ENCODE results near the gene ADGRG7.

The ADGRG7 gene

GRCh38 chr3:100563652-100564211 lies 45.7 kb upstream of the ADGRG7 start:
- in situ Hi-C loops (cut with MboI; ENCODE audit: low pct_unique_long_range_greater_than_20kb, low sequenced_read_pairs, unreplicated experiment) = no loop called here
- DNase-seq (ENCODE audit: low spot score) = no peak
- TF ChIP-seq CTCF (IDR thresholded peaks at IDR 0.05; ENCODE audit: extremely low read depth, insufficient read depth, missing control alignments) = no peak

DNA sequence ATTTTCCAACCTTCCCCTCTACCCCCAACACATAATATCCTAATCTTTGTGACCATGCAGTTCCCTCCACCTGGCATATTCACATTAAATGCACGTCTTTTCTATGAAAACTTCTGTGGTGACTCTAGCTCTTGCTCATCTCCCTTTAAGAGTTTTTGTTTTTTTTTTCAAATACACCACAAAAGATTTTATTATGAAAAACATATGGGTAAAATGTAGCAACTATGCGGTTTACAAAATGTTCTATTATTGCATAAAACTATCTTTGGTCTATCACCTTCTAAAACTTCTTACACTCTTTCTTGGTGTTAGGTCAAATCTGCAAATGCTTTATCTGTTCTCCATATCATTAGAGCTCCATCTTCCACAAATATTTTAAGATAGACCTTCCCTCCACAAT lies 38.6 kb upstream of the ADGRG7 start:
- DNase-seq (ENCODE audit: low spot score) = no peak
- in situ Hi-C loops (cut with MboI; ENCODE audit: low pct_unique_long_range_greater_than_20kb, low sequenced_read_pairs, unreplicated experiment) = no loop called here
- TF ChIP-seq CTCF (IDR thresholded peaks at IDR 0.05; ENCODE audit: extremely low read depth, insufficient read depth, missing control alignments) = no peak

DNA sequence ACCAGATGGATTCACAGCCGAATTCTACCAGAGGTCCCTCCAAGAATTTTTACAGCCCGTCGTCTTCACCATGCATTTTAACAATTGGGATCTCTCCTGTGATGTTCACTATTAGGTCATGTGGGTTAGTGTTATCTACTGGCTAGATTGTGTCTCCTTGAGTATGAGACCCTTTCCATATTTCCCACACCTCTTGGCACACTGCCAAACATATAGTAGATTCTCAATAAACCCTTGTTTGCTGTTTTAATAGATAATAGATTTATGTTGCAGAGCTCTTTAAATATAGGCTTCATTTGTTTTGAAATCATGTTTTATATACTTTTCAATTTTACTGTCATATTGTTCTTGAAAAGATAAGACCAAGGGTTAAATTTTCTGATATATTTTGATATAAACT lies 34.9 kb upstream of the ADGRG7 start:
- no peak for TF ChIP-seq CTCF (IDR thresholded peaks at IDR 0.05; ENCODE audit: extremely low read depth, insufficient read depth, missing control alignments)
- in situ Hi-C loops (cut with MboI; ENCODE audit: low pct_unique_long_range_greater_than_20kb, low sequenced_read_pairs, unreplicated experiment) = no loop called here
- DNase-seq (ENCODE audit: low spot score) = no peak

DNA sequence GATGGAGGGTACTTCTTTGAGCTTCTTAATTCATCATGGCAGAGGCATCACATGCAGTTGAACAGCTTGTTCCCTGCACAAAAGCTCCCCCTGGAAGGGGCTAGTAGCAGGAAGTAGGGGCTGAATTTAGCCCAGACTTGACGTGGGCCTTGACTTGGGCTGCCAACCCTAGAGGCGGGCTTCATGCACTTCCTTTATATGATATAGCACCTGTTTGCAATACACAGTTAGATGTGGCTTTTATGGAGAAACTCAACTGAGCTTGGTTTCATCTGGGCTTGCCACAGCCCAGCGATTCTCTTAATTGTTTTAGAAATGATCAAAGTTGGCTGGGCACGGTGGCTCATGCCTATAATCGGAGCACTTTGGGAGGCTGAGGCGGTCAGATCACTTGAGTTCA lies 33.7 kb upstream of the ADGRG7 start:
- in situ Hi-C loops (cut with MboI; ENCODE audit: low pct_unique_long_range_greater_than_20kb, low sequenced_read_pairs, unreplicated experiment) = loop anchor here (25.0 kb wide), 2 partner anchors 263 to 738 kb away; no protein-coding TSS in a partner anchor
- DNase-seq (ENCODE audit: low spot score) = no peak
- TF ChIP-seq CTCF (IDR thresholded peaks at IDR 0.05; ENCODE audit: extremely low read depth, insufficient read depth, missing control alignments) = no peak

GRCh38 chr3:100577382-100578008 lies 31.9 kb upstream of the ADGRG7 start:
- no peak for TF ChIP-seq CTCF (IDR thresholded peaks at IDR 0.05; ENCODE audit: extremely low read depth, insufficient read depth, missing control alignments)
- in situ Hi-C loops (cut with MboI; ENCODE audit: low pct_unique_long_range_greater_than_20kb, low sequenced_read_pairs, unreplicated experiment) = loop anchor here (25.0 kb wide), 2 partner anchors 265 to 740 kb away; no protein-coding TSS in a partner anchor
- no peak for DNase-seq (ENCODE audit: low spot score)

GRCh38 chr3:100578646-100579045 lies 30.8 kb upstream of the ADGRG7 start:
- in situ Hi-C loops (cut with MboI; ENCODE audit: low pct_unique_long_range_greater_than_20kb, low sequenced_read_pairs, unreplicated experiment) = loop anchor here (25.0 kb wide), 2 partner anchors 266 to 741 kb away; no protein-coding TSS in a partner anchor
- TF ChIP-seq CTCF (IDR thresholded peaks at IDR 0.05; ENCODE audit: extremely low read depth, insufficient read depth, missing control alignments) = no peak
- DNase-seq (ENCODE audit: low spot score) = no peak
